A204.1 (cell line): Measurements from ENCODE around the gene MAPK12.

Experiments
- FAIRE-seq: peaks from 2 replicates; lab custom pipeline; 2012; peaks lifted over from hg19 to GRCh38; lab: Jason Lieb, UNC

Gene MAPK12

DNA sequence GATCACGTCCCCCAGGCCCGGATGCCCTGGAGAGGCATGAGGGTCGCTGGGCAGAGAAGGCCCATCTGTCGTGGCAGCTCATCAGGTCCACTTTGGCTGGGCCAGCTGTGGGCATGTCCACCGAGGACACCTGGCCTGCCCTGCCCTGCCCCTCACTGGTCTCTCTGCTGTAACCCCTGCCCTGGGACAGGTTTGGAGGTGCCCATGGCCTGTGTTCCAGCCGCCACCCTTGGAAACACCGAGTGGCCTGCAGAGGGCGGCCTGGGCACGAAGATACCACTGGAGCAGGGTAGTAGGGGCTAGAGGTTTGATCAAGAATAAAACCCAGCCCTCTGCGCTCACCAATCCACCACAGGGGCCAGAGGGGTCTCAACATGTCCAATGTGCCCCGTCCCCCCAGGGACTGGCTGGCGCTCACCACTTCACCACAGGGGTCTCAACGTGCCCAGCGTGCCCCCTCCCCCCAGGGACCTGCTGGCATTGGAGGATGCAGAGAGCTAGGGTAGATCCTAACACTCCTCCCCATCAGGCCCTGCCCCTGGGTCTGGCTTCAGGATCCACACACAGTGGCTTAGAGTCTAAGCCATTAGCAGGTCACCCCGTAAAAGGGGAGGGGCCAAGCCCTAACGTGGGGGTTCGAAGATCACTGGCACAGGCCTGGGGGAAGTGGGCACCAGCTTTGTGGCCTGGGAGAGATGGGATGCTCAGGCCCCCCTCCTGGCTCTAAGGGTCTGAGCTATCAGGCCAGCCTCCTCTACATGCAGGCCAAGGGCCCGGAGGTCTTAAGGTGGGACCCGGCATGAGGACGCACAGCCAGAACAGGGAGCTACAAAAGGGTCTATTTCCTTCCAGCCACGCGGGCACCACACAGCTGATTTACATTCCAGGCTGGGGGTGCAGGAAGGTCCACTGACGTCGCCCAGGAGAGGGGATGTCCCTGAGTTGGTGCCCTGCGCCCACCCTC is 9.1 kb downstream of the MAPK12 start:
- FAIRE-seq = no peak

DNA sequence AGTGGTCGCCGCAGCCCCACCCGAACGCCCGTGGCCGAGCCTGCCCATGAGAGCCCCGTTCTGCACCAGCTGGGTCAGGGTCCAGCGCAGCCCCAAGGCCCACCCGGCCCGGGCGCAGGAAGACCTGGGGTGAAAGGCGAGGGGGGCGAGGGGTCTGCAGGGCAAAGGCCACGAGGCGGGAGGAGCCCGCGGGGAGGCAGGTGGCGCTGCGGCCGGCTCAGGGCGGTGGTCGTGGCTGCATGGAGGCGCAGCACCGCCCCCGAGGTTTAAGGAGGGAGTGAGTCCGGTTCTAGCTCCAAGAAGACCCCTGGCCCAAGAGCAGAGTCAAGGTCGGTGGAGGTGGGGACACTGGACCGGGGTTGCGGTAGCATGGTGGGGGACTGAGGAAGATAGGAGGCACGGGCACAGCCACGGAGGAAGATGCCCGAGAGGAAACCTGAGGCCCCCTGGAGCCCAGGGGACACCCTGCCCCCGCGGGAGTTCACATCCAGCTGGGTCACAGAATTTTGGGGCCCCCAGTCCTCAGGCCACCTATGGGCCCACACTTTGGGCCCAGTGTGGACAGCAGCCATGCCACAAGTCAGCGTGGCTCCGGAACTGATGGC is 9.9 kb downstream of the MAPK12 start:
- no peak for FAIRE-seq

DNA sequence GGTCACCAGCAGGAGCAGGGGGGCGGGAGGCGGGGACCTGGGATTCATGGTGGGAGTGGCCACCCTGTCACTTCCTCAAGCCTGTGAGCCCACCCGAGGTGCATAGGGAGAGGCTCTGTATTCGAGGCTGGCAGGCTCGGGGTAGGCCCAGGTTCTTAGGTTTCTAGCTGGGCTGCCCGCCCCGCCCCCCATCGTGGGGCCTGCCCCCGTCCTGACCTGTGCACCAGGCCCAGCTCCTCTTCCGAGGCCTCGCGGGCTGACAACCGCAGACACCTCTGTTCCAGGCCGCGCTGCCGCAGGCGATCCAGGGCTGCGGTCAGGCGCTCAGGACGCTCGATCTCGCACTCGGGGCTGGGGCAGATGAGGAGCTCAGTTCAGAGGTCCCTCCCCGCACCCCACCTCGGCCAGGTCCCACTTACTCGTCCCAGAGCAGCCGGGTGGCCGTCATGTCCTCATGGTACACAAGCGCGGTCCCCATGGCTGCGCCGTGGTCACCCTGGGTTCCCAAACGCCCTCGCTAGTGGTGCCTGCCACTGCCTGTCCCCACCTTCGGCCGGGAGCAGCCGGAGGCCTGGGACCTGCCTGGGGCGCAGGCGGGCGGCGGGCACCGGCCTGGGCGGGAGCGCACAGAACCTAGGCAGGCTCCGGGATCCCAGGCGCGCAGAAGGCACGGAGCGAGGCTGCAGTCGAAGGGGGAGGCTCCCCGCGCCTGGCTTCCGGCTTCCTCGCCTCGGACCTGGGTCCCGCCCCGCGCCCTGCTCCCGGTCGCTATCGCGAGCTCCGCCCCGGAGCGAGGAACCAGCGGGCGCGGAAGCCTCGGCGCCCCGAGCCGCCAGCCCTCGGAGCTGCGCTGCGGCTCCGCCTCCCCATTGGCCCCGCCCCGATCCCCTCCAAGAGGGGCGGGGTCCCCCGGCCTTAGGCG is 10.7 kb downstream of the MAPK12 start, which contains the start of gene HDAC10:
TSS of gene HDAC10 (minus strand) at position 711 of the 922 bp plus-strand sequence. CDS start at position 478, 233 bp downstream.
- FAIRE-seq = no peak

DNA sequence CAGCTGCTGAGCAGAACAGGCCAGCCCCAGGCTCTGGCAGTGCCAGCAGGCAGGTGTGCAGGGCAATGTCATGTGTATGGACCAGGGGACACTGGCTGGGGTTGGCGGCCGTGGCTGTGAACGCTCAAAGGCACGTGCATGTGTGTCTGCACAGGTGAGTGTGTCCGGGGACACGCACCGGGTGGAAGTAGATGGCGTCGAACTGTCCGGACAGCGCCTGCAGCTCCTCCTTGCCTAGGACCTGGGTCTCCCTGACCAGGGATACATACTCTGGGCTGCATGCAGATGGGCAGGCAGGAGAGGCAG is 11.3 kb downstream of the MAPK12 start:
- FAIRE-seq = no peak

DNA sequence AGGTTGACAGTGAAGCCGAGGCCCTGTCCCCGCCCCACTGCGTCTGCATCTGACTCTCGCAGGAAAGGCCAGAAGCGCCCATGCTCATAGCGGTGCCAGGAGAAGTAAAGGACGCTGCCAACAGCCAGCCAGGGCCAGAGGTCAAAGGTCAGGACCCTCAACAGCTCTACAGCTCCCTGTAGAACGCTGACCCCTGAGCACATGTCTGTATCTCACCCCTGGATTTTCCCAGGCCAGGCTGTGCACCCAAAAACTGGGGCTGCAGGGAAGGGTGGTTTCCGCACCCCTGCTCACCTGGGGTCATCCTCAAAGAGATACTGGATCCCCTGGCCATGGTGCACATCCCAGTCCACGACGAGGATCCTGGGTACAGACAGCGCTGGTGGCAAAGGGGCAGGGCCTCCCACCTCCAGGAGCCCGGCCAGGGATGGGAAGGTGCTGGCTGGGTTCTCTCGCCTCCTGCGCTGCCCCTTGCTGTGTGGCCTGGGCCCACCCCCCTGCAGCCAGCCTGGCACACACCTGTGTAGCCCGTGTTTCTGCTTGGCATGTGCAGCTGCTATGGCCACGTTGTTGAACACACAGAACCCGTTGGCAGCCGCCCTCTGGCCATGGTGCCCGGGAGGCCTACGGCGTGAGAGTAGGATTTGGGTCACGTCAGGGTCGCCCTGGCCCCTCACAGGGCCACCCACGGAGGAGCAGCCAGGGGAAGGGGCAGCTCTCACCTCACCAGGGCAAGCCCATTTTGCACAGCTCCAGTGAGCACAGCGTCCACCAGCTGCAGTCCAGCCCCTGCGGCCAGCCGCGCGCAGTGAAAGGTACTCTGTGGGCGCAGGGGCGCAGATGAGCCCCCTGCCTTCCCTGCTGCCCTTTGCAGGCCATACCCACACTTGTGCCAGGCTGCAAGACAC is 11.9 kb downstream of the MAPK12 start:
- FAIRE-seq = no peak

DNA sequence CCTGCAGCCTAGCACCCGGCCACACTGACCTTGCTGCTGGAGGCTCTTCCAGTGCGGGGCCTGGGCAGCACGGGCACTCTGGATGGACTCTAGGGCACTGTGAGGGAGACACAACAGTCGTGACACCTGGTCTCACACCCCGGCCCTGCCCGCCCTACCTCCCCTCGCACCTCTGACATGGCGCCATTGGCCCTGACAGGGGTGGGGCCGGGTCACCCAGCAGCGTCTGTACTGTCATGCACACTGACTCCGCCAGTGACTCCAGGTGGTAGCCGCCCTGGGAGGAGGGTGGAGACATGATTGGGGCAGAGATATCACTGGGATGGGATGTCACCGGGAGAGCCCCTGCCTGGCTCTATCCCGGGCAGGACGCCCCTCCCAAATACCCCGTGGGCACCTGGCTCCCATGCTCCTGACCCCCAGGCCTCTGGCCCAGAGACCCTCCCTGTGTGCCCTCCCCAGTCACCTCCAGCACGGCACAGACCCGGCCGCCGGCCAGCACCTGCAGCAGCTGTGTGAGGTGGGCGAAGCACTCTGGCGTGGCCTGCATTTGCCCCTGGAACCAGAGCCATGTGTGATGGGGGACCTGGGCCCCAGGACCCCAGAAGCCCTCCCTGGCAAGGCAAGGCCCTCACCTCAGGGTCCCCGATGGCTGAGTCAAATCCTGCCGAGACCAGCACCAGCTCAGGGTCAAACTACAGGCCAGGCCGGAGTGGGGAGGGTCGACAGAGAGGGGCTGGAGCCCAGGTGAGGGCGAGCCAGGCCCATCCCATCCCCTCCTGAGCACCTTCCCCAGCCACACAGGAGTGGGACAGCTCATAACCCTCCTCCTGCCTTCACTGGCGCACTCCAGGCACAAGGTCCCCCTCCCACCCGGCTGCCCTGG is 13.0 kb downstream of the MAPK12 start:
- no peak for FAIRE-seq

DNA sequence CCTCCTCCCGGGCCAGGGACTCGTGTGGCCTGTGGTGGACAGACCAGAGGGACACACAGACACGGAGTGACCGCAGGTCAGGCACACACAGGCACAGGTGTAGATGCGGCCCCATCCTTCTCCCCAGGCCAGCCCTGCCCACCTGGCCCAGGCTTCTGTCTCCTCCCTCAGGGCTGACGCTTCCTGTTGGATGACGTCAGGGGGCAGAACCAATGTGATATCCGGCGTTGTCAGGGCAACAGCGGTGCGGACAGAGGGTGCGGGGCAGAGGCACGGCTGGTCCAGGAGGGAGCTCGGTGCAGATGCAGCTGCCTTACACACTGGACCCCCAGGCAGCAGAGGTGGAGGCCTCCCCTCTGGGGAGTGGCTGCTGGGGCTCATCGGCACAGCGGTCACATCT is 13.7 kb downstream of the MAPK12 start:
- FAIRE-seq = no peak

DNA sequence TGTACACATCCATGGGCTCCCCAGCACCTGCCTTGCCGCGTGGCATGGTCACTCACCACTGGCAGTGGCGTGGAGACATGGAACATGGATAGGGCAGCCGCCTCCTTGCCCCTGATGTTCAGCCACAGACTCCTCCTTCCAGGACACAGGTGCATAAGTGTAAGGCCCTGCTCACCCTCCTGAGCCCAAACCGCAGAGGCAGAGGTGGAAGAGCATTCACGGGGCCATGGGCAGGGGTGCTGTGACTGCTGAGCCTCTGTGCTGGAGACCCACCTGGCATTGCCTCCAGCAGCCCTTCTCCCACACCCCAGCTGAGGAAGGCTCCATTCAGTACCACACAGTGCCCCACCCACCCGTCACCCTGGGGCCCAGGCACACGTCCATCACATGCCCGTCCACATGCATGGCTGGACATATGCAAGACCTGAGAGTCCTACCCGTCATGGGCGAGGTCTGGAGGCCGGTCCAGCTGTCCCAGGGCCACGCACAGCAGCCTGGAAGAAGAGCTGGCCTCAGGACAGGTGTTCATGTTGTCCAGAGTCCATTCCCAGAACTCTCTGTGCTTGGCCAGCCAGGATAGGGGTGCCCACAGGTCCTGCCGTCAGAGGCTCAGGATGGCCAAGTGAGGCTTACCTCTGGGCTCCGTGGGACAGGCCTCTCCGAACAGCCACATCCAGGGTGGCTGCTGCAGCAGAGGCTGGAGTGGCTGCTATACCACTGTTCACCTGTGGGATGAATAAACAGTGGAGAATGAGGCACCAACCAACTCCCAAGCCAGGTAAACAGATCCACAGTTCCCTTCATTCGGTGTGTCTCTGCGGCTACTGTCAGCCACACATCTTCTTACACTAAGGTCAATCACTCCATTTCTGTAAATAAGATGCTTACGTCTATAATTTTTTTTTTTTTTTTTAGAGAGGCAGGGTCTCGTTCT is 15.0 kb downstream of the MAPK12 start:
- FAIRE-seq = no peak

DNA sequence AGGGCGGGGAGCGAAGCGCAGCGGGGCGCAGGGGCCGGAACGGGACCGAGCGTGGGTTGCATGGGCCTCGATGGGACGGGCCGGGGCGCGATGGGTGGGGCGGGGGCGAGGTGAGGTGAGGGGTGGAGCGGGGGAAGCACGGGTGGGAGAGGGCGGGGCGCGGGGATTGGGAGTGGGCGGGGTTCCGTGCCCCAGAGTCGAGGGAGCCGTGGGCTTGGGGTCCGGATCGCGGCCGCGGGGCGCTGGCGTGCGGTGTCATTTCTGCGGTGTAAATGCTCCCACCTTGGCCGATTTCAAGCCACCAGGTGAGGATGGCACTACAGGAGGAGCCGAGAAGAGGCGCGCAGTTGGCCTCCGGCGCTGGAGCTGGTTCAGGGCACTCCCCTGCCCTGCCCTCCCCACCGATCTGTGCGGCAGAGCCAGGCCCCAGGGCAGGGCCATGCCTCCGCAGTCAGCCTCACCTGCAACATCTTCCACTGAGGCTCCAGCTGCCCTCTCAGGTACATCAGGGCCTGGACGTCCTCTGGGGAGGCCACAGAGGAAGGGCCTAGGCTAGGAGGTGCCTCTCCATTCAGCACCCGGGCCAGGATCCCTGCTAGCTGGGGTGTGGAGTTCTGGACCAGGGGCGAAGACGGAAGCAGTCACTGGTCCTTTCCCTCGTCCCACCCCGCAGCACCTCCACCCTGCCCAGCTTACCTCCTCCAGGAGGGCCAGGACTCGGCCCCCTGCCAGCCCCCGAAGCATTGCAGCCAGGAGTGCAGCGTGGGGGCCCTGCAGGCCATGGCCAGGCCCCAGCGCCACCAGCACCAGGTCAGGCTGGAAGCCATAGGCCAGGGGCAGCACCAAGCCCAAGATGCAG is 16.0 kb downstream of the MAPK12 start:
- FAIRE-seq = no peak

DNA sequence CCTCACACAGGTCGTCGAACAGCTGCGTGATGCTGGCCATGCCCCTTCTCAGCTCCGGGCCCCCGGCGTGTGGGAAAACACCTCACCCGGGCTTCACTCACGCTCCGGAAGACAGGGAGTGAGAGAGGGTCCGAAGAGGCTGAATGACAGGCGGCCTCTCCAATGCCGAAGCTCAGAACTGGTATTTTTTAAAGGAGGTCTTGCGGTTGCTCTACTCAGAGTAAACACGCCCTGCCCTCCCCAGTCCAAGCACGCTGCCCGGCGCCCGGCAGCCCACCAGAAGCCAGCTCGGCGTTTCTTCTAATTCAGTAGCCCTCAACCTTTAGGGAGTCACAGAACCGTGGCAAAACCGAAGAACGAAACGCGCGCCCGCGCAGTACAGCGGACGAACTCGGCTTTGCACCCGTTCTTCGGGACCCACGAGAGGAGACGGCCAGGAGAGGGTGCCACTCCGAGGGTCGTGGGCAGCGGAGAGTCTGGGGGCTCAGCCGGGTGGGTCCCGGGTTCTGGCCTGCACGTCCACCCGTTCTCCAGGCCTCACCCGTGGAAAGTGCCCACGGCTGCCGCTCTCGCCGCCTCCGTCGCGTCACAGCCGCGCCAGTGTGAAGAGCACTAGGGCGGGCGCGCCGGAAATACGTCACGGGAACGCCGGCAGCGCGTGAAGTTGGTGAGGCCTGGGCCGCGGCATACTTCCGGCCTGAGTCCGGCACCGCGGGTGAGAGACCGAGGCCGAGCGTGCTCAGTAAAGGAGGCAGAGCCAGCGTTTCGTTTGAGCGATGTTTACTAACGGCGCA is 16.9 kb downstream of the MAPK12 start, which contains the start of gene TUBGCP6:
TSS of gene TUBGCP6 (minus strand) at position 604 of the 794 bp plus-strand sequence. CDS start at position 40, 564 bp downstream.
- FAIRE-seq = no peak

DNA sequence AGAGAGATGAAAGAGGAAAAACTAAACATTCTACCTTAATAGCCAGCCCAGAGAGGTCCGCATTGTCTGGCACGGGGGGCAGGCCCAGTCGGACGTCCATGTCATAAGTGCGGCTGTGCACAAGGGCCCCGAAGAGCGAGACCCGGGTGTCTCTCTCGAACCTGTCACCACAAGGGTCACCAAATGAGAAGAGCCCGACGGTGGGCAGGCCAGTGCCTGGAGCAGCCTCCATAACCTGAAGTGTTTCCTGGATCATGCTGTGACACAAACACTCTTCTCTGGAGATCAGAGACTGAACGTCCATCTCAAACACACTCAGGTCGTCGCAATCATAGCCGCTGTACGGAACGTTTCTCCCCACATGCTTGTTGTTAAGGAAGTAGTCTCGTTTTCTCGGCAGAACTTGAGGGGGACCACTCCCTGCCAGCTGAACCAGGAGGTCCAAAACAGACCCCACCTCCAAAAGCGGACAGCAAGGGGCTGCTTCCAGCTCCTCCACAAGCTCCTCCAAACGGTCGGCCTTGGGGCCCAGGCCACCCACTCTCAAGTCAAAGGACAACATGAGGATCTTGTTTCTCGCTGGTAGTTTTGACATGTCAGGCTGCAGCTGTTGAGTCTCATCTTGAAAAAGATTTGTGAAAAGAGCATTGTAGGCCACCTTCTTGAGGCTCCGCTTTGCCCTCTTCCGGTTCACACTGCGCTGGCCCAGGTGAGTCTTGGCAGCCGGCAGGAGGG is 17.6 kb downstream of the MAPK12 start:
- no peak for FAIRE-seq

DNA sequence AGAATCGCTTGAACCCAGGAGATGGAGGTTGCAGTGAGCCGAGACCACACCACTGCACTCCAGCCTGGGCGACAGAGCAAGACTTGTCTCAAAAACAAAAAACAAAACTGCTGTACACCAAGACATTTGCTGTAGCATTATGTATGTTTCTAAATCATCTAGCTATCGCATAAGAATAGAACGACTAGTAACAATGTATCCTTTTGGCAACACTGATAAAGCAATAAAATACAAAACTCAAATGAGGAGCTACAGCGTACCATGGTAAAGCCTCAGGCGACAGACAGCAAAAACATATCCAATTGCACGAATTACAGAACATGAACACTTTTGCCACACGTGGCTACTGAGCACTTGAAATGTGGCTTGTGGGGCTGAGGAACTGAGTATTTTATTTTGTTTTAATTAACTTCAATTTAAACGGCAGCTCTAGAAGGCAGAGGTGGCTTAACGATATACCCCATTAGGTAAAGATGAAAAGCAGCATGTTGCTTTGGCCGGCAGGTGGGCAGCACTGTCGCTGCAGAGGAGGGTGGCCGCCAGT is 19.0 kb downstream of the MAPK12 start:
- no peak for FAIRE-seq

DNA sequence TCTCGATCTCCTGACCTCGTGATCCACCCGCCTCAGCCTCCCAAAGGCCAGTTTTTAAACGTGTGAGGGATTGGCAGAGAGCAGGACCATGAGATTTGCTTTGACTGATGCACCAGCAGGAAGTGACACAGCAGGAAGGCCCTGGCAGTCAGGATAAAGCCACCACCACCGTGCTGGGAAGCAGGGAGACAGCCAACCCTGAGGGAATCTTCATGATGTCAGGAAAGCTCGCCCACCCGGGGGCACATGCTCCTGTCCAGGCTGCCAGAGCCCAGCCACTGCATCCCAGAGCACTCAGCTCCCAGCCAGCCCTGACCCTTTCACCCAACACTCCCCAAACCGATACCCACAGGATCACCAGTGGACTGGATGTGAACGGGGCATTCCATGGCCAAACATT is 22.7 kb downstream of the MAPK12 start:
- FAIRE-seq = no peak

DNA sequence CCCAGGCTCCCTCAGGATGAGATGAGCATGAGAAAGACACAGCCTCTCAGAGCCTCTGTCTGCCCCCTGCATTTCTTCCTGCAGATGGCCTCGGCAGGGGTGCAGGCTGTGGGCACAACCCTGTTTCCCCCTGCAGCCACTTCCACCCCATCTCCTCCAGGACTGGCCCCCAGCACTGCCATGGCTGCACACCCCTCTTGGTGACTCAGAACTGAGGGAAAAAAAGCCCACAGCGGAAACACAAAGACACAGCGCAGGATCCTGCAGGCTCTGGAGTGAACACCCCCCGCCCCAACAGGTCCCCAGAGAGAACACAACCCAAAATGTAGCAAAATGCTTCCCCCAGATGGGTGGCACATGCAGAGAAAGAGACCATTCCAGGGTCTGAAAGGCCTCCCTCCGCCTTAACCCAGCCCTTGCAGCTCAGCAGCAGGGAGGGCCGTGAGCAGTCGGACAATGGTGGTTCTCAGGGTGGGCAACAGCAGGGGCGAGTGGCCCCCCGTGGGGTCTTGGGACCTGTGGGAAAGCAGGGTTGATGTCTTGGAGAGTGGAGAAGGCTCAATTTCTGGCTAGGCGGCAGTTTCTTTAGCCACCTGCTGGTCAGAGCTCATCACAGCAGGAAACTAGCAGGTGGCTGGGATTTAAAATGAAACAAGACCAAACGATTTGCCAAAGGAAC is 24.6 kb downstream of the MAPK12 start:
- FAIRE-seq = no peak

DNA sequence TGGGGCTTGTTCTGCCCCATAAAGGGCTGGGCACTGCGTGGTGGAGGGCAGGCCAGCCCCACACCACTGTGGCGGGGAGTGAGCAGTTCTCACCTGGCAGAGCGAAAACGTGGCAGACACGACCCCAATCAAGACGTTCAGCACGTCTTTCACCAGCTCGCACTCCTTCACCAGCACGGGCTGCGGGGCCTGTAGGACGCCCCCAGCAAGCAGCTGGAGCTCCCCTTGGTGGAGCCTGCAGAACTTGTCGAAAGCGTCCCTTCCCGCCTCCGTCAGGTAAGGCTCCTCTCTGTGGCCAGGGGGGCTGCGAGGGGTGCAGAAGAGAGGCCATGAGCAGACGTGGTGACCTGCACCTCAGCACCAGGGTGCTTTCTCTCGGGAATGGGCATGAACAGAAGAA is 28.3 kb downstream of the MAPK12 start:
- no peak for FAIRE-seq
